ENCODE measurements around the gene ZNF217.
A peak's percentile ranks its signal among the peaks of the same experiment; 100 is the strongest.
"Not testable (repeated sequence)": the region's sequence is repeated elsewhere in the genome, so short reads cannot be mapped to it uniquely, and the experiment has no call there.

ZNF217 gene

GRCh38 chr20:53622247-53623133 lies 28.9 kb upstream of the ZNF217 start:
- no peak for DNase-seq (ENCODE audit: low read depth)

- peak; percentile 64 for DNase-seq (ENCODE audit: low read depth)
These were observed 28.0 kb upstream of the ZNF217 start for GRCh38 chr20:53621482-53622246.

GRCh38 chr20:53618490-53619000 lies 24.9 kb upstream of the ZNF217 start:
- DNase-seq (ENCODE audit: low read depth) = not testable (repeated sequence)

- DNase-seq (ENCODE audit: low read depth) = no peak
These were observed 24.3 kb upstream of the ZNF217 start for GRCh38 chr20:53617791-53618489.

- DNase-seq (ENCODE audit: low read depth) = not testable (repeated sequence)
These were observed 22.9 kb upstream of the ZNF217 start for GRCh38 chr20:53616489-53616888.

GRCh38 chr20:53613748-53614147 lies 20.1 kb upstream of the ZNF217 start:
- DNase-seq (ENCODE audit: low read depth) = no peak

- DNase-seq (ENCODE audit: low read depth) = not testable (repeated sequence)
These were observed 18.6 kb upstream of the ZNF217 start for GRCh38 chr20:53612289-53612688.

GRCh38 chr20:53611449-53611894 lies 17.8 kb upstream of the ZNF217 start:
- DNase-seq (ENCODE audit: low read depth) = peak; percentile 95

- no peak for DNase-seq (ENCODE audit: low read depth)
These were observed 16.1 kb upstream of the ZNF217 start for GRCh38 chr20:53609491-53610445.

GRCh38 chr20:53608456-53609452 lies 15.1 kb upstream of the ZNF217 start:
- DNase-seq (ENCODE audit: low read depth) = no peak

GRCh38 chr20:53608071-53608455 lies 14.4 kb upstream of the ZNF217 start:
- DNase-seq (ENCODE audit: low read depth) = no peak

- no peak for DNase-seq (ENCODE audit: low read depth)
These were observed 12.8 kb upstream of the ZNF217 start for GRCh38 chr20:53606364-53606985.

- not testable (repeated sequence) for DNase-seq (ENCODE audit: low read depth)
These were observed 11.8 kb upstream of the ZNF217 start for GRCh38 chr20:53605401-53605800.

- DNase-seq (ENCODE audit: low read depth) = not testable (repeated sequence)
These were observed 11.2 kb upstream of the ZNF217 start for GRCh38 chr20:53604846-53605245.

- no peak for DNase-seq (ENCODE audit: low read depth)
These were observed 9.0 kb upstream of the ZNF217 start for GRCh38 chr20:53602661-53603060.

GRCh38 chr20:53599910-53600632 lies 6.4 kb upstream of the ZNF217 start:
- no peak for DNase-seq (ENCODE audit: low read depth)

GRCh38 chr20:53599378-53599777 lies 5.7 kb upstream of the ZNF217 start:
- no peak for DNase-seq (ENCODE audit: low read depth)

GRCh38 chr20:53599044-53599362 lies 5.4 kb upstream of the ZNF217 start:
- no peak for DNase-seq (ENCODE audit: low read depth)

All from HS-27A (cell line).